ENCODE measurements around the gene DNMT1.

Gene DNMT1

DNA sequence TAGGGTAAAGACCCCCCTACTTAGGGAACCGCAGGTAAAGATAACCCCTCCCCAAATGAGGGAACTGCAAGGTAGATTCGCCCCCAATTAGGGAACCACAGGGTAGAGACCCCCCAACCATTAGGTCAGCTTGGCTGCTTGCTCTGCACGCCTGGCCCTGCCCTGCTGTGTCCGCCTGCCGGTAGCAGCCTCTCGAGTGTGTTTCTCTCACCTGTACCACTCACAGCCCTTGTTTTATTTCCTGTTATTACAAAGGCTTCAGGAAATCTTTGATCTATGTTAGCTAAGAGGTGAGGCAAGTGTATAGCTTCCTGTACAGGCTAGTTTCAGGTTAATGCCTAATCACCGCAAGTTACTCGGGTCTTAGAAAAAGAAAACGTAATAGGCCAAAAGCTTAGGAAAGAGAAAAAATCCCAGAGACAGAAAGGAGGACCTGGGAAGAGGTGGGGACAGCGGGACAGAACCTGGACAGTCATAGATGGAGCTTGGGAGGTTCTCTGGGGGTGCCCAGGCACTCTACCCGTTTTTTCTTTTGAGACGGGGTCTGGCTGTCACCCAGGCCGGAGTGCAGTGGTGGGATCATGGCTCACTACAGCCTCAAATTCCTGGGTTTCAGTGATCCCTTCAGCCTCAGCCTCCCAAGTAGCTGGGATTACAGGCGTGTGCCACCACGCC, 51.9 kb downstream of the DNMT1 start:
- peak in 1 of 3 donors; percentile 8 for DNase-seq (ENCODE audit: low read depth in 3 of 3, low spot score in 1 of 3)

- no peak for DNase-seq (ENCODE audit: low read depth in 3 of 3, low spot score in 1 of 3)
Observed at GRCh38 chr19:10141973-10142372, 52.8 kb downstream of the DNMT1 start.

- DNase-seq (ENCODE audit: low read depth in 3 of 3, low spot score in 1 of 3), result no peak
Observed at GRCh38 chr19:10141479-10141878, 53.3 kb downstream of the DNMT1 start.

DNA sequence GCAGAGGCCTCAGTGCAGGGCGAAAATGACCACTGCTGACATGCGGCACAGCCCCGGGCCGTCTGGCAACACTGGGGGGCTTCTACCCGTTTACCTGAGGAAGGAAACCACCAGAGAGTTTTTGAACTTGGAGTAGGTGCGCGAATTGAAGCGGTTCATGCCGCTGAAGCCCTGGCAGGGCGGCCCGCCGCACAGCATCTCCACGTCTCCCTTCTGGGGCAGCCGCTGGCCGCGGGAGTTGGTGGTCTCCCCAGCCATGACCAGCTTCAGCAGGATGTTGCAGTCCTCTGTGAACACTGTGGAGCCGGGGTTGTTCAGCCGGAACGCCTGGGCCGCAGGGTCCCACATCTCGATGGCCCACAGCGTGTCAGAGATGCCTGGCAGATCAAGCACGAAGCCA, 54.8 kb downstream of the DNMT1 start:
- DNase-seq (ENCODE audit: low read depth in 3 of 3, low spot score in 1 of 3), result no peak

DNA sequence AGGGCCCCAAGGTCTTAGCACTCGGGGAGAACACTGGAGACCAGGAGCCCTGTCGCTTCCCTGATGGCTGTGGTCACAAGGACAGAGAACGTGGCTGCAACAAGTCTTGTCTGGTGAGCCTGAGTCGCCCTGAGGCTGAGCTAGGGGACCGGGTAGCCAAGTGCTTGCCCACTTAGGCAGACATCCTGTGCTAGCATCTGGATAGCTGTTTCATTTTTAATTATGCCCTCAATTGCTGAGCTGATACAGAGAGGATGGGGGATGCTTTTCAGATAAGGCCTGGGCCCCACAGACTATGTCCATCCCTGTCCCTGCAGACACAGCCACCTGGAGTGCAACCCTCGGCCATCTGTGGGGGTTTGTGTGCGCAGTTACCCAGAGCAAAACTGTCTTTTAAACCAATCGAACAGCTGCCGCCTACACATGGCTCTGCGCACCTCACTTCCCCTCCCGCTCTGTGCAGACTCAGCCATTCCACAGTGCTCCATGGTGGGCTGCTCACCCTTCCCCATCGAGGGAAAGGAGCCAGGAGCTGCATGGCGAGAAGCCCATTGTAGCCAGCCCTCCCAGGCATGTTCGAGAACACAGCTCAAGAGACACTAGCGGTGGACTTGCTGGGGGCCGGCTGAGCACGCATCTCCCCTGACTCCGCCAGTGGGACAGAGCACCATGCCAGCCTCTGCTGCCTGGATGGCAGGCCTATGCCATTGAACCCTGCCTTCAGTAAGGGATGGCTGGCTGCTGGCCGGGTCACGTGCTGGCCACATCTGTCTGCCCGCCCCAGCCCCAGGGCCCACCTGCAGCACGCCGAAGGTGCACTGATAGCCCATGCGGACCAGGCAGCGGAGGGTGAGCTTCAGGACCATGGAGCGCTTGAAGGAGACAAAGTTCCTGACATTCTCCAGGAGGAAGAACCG, 55.6 kb downstream of the DNMT1 start:
- no peak for DNase-seq (ENCODE audit: low read depth in 3 of 3, low spot score in 1 of 3)

- no peak for DNase-seq (ENCODE audit: low read depth in 3 of 3, low spot score in 1 of 3)
Observed at GRCh38 chr19:10137751-10138682, 56.7 kb downstream of the DNMT1 start.

- DNase-seq (ENCODE audit: low read depth in 3 of 3, low spot score in 1 of 3), result no peak
Observed at GRCh38 chr19:10136936-10137335, 57.8 kb downstream of the DNMT1 start.

- no peak for DNase-seq (ENCODE audit: low read depth in 3 of 3, low spot score in 1 of 3)
Observed at GRCh38 chr19:10135551-10136334, 59.0 kb downstream of the DNMT1 start.

GRCh38 chr19:10134040-10134439, 60.7 kb downstream of the DNMT1 start:
- no peak for DNase-seq (ENCODE audit: low read depth in 3 of 3, low spot score in 1 of 3)

- no peak for DNase-seq (ENCODE audit: low read depth in 3 of 3, low spot score in 1 of 3)
Observed at GRCh38 chr19:10133596-10133995, 61.2 kb downstream of the DNMT1 start.

DNA sequence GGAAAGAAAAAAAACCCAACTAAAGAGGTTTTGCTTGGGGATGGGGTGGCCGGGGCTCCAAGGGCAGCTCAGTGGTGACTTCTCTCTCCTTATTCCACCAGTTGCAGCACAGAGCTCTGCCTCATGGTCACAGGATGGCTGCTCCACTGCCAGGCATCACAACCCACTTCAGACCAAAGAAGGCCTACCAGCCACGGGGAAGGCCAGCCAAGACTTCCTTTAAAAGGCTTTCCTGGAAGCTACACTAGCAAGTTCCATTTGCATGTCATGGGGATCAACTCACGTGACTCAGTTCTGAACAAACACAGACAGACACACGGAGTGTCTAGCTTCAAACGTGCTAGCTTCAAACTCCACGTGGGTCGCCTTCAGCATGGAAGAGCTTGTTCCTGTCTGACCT, 61.8 kb downstream of the DNMT1 start:
- no peak for DNase-seq (ENCODE audit: low read depth in 3 of 3, low spot score in 1 of 3)

DNA sequence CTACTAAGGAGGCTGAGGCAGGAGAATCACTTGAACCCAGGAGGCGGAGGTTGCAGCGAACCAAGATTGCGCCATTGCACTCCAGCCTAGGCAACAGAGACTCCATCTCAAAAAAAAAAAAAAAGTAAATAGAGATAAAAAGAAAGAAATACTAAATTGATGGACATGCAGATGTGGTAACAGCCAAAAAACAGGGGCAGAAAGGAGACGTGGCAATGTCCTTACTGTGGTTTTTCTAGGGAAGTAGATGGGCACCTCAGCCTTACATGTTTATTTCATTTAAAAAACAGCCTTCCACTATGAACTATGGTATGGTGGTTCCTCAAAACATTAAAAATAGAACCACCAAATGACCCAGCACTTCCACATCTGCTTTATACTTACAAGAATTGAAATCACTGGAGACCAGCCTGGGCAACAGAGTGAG, 68.5 kb downstream of the DNMT1 start:
- no peak for DNase-seq (ENCODE audit: low read depth in 3 of 3, low spot score in 1 of 3)

DNA sequence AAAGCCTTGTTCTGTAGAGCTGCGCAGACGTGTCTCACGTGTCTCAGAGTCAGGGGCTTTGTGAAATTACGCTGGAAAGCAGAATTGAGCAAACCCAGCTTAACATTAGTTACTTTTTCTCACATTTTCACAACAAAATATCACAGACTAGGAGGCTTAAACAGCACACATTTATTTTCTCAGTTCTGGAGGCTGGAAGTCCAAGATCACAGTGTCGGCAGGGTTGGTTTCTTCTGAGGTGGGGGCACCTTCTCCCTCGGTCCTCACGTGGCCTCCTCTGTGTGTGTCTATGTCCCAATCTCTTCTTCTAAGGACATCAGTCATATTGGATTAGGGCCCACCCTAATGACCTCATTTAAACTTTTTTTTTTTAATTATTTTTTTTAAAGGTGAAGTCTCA, 70.3 kb downstream of the DNMT1 start:
- no peak for DNase-seq (ENCODE audit: low read depth in 3 of 3, low spot score in 1 of 3)

DNA sequence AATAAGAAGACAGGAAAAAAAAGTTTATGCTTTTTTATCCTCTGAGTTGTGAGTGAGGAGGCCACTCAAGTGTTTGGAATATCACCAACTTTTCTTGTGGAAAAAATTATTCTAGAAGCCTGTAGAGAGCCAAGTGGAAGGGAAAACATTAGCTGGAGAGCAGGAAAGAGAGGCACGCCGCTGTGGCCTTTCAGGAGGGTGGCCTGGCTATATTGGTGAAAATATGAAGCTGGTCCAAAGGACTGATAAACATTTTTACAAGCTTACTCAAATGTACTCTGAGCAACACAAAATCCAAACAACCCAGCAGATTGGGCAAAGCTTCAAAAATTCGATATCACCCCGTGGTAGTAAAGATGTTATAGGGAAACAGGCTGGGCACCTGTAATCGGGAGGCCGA, 72.7 kb downstream of the DNMT1 start:
- no peak for DNase-seq (ENCODE audit: low read depth in 3 of 3, low spot score in 1 of 3)

DNA sequence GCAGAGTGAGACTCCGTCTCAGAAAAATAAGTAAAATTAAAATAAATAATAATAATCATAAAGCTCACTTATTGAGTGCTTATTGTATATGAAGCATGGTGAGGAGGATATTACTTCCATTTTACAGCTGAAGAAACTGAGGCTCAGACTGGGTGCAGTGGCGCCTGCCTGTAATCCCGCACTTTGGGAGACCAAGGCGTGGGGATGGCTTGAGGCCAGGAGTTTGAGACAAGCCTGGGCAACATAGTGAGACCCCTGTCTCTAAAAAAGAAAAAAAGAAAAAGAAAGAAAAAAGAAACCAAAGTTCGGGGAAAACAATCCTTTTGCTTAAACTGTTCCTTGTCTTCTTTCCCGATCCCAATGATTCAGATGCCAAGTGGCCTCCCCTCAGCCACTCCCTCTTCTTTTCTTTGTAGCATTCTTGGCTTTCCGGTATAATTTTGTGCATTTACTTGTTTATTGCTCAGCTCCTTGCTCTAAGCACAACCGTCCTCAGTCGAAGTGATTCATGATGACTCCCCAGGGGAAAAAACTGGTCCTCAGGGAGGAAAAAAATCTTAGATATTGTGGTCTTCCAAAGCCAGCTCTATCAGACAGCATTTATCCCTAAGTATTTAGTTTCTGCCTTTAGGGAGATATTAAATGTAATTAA, 74.1 kb downstream of the DNMT1 start:
- no peak for DNase-seq (ENCODE audit: low read depth in 3 of 3, low spot score in 1 of 3)

GRCh38 chr19:10118960-10119359, 75.8 kb downstream of the DNMT1 start:
- DNase-seq (ENCODE audit: low read depth in 3 of 3, low spot score in 1 of 3), result no peak

DNA sequence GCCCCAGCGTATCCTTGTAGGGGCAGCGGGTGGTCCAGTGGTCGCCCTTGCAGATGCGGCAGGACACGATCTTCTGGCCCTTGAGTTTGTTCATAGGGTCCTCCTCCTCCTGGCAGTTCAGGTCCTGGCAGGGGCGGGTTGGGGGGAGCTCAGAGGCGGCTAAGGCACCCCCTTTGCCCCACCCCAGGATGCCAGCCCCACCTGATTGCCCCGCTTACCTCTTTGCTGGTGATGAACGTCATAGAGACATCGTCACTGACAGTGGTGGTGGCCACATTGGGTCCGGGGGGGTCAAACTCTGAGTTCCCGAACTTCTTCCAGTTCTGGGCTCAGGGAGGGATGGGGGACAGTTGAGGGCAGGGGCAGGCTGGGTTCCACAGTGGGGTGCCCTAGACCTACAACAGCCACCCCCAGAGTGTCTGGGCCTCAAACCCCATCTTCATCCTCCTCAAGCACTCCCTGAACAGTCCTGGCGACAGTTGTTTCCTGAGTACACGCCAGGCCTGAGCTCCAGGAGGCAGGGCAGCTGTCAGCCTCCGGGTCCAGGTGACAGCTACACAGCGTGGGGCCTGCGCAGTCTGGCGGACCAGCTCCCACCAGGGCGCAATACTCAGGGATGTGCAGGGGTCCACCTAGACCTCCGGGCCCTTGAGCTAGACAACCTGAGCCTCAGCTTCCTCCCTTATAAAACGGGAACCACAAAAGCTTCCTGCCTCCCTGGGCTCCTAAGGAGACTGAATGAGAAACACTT, 77.7 kb downstream of the DNMT1 start:
- no peak for DNase-seq (ENCODE audit: low read depth in 3 of 3, low spot score in 1 of 3)

DNA sequence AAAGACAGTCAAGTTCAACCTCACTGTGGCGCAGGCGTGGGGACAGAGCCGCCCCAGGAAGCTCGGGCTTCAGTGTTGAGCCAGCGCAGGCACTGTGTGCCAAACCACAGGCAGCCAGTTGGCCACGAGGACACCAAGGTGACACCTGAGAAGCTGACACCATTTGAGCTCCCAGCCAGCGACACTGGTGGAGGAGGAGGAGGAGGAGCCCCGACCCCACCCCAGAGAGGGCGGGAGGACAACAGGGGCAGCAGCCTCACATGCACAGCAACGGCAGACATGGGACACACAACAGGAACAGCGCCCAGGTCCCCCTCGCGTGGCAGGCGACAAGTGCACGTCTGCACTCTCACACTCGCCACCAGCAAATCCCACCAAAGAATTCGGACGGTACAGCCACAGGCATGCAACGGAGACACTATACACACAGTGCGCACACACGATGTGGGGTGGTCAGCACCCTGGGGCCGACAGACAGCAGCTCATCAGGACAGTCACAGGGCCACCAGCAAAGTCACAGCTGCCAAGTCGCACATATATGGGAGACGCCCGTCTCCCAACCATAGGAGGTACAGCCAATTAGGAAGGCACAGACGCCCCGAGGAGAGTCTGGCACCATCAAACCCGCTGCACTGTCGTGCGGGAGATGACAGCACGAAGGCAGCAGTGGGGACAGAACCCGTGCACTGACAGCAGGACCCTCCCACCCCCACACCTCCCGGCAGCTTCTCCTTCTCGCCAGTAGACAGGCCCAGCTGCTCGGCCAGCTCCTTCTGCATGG, 78.5 kb downstream of the DNMT1 start:
- no peak for DNase-seq (ENCODE audit: low read depth in 3 of 3, low spot score in 1 of 3)
